ENCODE data around the gene C5orf63. TPM values are rescaled to one million over a fixed set of nuclear protein-coding genes. Genes with fewer than 3 reads are reported as not detected.

Gene C5orf63
- total and polyA plus RNA-seq, 2 of the 8 experiments (the other 6 are each of a cell fraction or from before 2014, with no cell fraction given): 0.67 to 0.71 TPM

DNA sequence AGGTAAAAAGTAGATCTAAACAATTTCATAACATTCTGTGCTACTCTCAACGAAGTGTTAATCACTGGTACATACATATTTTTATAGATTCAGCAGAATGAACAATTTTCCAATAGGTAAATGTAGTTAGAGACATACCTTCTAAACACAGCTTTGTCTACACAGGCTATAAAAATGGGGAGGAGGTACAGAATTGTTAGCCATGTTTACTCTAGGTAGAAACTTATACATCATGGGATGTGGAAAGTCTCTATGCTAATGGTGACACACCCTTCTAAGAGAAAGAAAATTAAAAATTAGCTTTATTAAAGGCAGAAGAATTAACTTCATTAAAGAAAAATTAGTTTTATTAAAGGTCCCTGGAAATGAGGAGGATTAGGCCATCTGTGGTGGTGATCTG, 11.8 kb downstream of the C5orf63 start (continued):
- TF ChIP-seq, protein P1, sequence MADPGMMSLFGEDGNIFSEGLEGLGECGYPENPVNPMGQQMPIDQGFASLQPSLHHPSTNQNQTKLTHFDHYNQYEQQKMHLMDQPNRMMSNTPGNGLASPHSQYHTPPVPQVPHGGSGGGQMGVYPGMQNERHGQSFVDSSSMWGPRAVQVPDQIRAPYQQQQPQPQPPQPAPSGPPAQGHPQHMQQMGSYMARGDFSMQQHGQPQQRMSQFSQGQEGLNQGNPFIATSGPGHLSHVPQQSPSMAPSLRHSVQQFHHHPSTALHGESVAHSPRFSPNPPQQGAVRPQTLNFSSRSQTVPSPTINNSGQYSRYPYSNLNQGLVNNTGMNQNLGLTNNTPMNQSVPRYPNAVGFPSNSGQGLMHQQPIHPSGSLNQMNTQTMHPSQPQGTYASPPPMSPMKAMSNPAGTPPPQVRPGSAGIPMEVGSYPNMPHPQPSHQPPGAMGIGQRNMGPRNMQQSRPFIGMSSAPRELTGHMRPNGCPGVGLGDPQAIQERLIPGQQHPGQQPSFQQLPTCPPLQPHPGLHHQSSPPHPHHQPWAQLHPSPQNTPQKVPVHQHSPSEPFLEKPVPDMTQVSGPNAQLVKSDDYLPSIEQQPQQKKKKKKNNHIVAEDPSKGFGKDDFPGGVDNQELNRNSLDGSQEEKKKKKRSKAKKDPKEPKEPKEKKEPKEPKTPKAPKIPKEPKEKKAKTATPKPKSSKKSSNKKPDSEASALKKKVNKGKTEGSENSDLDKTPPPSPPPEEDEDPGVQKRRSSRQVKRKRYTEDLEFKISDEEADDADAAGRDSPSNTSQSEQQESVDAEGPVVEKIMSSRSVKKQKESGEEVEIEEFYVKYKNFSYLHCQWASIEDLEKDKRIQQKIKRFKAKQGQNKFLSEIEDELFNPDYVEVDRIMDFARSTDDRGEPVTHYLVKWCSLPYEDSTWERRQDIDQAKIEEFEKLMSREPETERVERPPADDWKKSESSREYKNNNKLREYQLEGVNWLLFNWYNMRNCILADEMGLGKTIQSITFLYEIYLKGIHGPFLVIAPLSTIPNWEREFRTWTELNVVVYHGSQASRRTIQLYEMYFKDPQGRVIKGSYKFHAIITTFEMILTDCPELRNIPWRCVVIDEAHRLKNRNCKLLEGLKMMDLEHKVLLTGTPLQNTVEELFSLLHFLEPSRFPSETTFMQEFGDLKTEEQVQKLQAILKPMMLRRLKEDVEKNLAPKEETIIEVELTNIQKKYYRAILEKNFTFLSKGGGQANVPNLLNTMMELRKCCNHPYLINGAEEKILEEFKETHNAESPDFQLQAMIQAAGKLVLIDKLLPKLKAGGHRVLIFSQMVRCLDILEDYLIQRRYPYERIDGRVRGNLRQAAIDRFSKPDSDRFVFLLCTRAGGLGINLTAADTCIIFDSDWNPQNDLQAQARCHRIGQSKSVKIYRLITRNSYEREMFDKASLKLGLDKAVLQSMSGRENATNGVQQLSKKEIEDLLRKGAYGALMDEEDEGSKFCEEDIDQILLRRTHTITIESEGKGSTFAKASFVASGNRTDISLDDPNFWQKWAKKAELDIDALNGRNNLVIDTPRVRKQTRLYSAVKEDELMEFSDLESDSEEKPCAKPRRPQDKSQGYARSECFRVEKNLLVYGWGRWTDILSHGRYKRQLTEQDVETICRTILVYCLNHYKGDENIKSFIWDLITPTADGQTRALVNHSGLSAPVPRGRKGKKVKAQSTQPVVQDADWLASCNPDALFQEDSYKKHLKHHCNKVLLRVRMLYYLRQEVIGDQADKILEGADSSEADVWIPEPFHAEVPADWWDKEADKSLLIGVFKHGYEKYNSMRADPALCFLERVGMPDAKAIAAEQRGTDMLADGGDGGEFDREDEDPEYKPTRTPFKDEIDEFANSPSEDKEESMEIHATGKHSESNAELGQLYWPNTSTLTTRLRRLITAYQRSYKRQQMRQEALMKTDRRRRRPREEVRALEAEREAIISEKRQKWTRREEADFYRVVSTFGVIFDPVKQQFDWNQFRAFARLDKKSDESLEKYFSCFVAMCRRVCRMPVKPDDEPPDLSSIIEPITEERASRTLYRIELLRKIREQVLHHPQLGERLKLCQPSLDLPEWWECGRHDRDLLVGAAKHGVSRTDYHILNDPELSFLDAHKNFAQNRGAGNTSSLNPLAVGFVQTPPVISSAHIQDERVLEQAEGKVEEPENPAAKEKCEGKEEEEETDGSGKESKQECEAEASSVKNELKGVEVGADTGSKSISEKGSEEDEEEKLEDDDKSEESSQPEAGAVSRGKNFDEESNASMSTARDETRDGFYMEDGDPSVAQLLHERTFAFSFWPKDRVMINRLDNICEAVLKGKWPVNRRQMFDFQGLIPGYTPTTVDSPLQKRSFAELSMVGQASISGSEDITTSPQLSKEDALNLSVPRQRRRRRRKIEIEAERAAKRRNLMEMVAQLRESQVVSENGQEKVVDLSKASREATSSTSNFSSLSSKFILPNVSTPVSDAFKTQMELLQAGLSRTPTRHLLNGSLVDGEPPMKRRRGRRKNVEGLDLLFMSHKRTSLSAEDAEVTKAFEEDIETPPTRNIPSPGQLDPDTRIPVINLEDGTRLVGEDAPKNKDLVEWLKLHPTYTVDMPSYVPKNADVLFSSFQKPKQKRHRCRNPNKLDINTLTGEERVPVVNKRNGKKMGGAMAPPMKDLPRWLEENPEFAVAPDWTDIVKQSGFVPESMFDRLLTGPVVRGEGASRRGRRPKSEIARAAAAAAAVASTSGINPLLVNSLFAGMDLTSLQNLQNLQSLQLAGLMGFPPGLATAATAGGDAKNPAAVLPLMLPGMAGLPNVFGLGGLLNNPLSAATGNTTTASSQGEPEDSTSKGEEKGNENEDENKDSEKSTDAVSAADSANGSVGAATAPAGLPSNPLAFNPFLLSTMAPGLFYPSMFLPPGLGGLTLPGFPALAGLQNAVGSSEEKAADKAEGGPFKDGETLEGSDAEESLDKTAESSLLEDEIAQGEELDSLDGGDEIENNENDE (IDR thresholded peaks at IDR 0.05; ENCODE audit: insufficient replicate concordance, low read length): no peak
- TF ChIP-seq POU5F1 (IDR thresholded peaks at IDR 0.05; ENCODE audit: low read depth, low read length) (no peak), CREB1 (IDR thresholded peaks at IDR 0.05) (no peak), CTCF (IDR thresholded peaks at IDR 0.05; ENCODE audit: control extremely low read depth in 1 of 3, insufficient read depth in 1 of 3, low read depth in 1 of 3, low read length in 3 of 3) (no peak)

Data from H1 (cell line).